HepG2 (cell line): ENCODE results near the gene SAMD4A.

Experiments used
- ARNT ChIP-seq: fragments of 450-650 bp; IDR thresholded peaks from 2 replicates; pipeline ENCODE4 v1.6.1; 2017
- CTCF ChIP-seq: sonication (generic); formaldehyde crosslinking; IDR thresholded peaks from 2 replicates; pipeline ENCODE4 v1.5.0; 2020; ENCODE audit warnings: mild to moderate bottlenecking, missing genetic modification reagents, moderate library complexity
- FOSL2 ChIP-seq: sonication (generic); formaldehyde crosslinking; IDR thresholded peaks from 2 replicates; pipeline ENCODE4 v1.4.0; 2020; ENCODE audit warnings: missing genetic modification reagents
- MXD4 ChIP-seq: IDR thresholded peaks from 2 replicates; pipeline ENCODE4 v1.6.1; 2016; ENCODE audit warnings: mild to moderate bottlenecking, missing biosample characterization, missing genetic modification reagents
- NFRKB ChIP-seq: fragments of 450-650 bp; IDR thresholded peaks from 2 replicates; pipeline ENCODE4 v1.6.1; 2017
- SP1 ChIP-seq, 2 experiments: fragments of 450-650 bp in 1 of 2; sonication (generic) in 1 of 2; formaldehyde crosslinking in 1 of 2; IDR thresholded peaks; 2 replicates each; pipeline versions ENCODE4 v1.4.0 to v1.6.1; 2016 to 2020; ENCODE audit warnings: missing genetic modification reagents in 1 of 2
- TAF1 ChIP-seq: sonication (generic); formaldehyde crosslinking; IDR thresholded peaks from 2 replicates; pipeline ENCODE4 v1.4.0; 2020; ENCODE audit warnings: missing genetic modification reagents

GRCh38 chr14:54747616-54748015, 180.7 kb downstream of the SAMD4A start:
- TF ChIP-seq FOSL2 (CRISPR knock-in tag), result no peak
- TF ChIP-seq TAF1 (CRISPR knock-in tag), result no peak
- no peak for TF ChIP-seq CTCF (CRISPR knock-in tag)
- TF ChIP-seq NFRKB, result no peak
- TF ChIP-seq SP1 (IDR thresholded peaks at IDR 0.05), result no peak
- TF ChIP-seq SP1 (CRISPR knock-in tag; IDR thresholded peaks at IDR 0.05), result no peak
- TF ChIP-seq MXD4 (CRISPR knock-in tag), result no peak
- TF ChIP-seq ARNT, result no peak
